ENCODE data around the gene TENT5A.
"Not testable (repeated sequence)": the region's sequence is repeated elsewhere in the genome, so short reads cannot be mapped to it uniquely, and the experiment has no call there.

TENT5A gene

DNA sequence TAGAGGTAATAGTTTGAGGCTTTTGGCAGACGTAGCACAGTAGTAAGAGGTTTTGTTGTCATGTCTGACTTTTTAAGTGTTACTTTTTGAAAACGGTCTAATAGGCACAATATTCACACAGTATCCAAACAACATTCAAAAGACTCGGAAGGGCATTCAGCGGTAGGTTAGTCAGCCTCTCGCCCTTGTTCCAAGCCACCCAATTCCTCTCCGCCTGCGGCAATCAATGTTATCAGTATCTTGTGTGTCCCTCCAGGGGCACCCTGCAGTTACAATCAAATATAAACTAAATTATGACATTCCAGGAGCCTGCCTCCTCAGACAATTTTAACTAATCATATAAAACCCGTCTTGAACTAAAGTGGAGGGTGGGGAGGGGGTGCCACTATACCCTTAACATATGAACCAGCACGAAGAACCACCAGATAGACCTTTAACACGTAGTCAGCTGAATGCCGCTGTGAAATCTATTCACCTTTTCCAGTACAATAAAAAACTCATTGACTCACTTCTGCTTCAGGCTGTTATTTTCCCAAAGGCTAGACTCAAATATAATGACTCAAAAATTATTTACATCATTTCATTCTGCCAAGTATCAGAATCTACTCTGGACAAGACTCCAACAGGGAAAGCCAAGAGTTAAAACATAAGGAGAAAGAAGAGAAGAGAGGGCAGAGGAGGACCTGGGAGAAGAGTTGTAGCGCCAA is 1.6 kb downstream of the TENT5A start:
- no peak for DNase-seq (ENCODE audit: low read depth in 2 of 2)

DNA sequence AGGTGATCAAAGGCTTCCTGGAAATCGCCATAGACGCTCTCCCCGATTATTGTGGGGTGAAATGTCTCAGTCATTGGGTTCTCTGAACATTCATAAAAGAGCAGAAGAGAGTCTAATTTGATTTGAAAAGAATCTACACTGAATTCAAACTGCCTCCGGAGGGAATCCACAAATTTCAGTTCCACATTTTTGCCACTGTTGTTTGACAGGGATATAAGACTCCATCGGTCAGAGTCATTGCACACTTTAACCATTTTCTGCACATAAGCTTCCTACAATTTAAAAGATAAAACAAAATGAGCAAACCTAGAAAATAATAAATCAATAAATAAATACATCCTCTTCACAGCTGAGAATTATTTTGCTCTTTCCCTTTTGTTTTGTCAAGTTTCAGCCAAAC is 2.3 kb downstream of the TENT5A start:
- DNase-seq (ENCODE audit: low read depth in 2 of 2), result no peak

DNA sequence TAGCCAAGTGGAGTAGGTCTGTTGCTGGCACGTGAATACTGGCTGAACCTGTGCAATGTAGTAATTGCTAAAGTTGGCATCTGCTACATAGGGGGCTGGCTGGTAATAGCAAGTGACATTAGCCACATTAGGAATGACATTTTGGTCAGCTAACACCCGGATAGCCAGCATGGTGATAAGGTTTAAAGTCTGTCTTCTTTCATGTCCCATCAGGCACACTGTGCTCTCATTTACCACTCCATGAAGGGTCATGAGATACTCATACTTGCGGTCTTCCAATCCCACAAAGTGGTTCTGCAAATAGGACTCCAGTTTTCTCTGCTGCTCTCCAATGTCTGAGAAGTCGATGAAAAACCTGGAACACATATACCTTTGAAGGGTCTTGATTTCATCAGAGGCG is 2.8 kb downstream of the TENT5A start:
- DNase-seq (ENCODE audit: low read depth in 2 of 2), result no peak

DNA sequence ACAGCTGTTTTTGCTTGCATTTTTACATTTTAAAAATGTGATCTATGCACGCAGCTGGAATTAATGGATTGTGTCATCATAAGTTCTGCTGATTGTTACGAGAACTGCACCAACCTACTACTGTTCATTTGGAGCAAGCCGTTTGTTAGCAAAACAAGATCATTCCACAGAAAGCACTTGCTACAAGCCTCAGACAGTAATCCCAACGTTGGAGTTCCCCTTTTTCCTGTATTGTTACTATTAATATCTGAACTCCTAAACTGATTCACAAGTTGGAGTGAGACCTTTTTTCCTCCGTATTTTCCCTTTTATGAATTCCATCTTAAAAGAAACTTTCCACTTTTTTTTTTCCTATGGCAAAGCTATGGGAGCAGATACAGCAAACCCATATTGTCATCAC is 3.5 kb downstream of the TENT5A start:
- DNase-seq (ENCODE audit: low read depth in 2 of 2), result no peak

DNA sequence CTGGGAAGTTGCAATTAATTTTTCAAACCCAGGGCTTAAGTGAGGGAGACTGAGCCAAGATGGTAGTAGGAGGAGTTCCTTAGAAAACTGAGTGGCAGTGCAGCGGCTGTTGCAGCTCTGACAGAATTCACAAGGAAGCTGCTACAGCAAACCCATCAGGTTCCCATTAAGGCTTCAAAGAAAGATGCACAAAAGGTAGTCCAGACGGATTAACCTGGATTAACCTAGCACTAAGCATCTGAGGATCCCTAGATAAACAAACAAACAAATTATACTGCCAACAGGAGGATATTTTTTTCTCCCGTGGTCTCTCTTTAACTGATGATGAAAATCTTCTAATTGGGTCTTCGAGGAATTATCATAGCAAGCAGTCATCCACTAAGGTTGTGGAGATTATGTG is 5.2 kb downstream of the TENT5A start:
- DNase-seq (ENCODE audit: low read depth in 2 of 2), result no peak

DNA sequence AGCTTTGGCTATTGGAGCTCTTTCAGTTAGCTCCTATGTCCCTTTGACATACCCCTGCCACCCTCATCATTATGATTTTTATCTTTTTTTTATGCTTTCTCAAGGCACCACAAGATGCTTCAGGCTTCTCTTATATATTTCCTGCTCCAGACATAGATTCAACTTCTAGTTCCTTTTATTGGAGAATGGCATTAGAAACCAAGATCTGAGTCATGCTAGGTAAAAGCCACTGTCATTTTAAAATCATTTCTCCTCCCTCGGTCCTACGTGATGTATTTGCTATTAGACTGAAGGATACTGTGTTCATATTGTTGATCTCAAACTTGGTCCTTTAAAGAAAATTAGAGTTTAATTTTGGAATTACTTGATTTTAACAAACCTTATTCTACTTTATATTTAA is 8.3 kb downstream of the TENT5A start:
- no peak for DNase-seq (ENCODE audit: low read depth in 2 of 2)

DNA sequence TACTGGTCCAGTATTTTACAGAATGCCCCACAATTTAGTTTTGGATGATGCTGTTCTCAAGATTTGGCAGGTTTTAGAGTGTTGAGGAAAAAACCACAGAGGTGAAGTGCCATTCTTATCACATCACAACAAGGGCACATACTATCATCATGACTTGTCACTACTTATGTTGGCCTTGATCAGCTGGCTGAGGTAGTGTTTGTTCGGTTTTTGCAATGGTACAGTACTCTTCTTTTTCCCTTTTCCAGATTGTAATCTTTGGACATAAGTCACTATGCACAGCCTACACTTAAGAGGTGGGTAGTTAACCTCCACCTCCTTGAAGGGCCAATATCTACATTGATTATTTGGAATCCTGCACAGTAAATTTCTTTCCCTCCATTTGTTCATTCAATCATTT is 8.8 kb downstream of the TENT5A start:
- DNase-seq (ENCODE audit: low read depth in 2 of 2), result no peak

DNA sequence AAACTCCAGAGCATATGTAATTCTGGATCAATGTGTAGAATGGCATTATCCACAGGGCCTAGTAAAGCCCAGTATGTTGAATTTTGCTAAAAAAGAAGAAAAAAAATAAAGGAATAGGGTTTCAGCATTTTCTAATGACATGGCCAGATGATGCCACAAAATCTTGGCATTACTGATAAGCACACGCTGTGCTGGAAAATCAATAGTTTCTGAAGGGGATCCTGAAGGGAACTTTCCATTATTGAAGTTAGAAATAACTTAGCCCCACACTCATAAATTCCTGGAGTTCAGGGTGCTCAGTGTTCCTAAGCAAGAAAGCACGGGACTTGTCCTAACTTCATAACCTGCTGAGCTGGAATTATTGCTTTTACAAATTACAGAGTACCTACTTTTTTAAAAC is 10.8 kb downstream of the TENT5A start:
- DNase-seq (ENCODE audit: low read depth in 2 of 2), result no peak

DNA sequence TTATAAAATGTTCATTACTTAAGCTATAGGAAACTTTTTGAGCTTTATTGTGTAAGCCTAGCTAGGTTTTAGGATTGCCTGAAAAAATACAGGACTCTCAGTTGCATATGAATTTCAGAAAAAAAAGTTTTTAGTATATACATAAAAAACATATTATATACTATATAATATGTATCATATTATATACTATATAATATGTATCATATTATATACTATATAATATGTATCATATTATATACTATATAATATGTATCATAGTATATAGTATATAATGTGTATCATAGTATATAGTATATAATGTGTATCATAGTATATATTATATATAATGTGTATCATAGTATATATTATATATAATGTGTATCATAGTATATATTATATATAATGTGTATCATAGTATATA is 11.9 kb downstream of the TENT5A start:
- not testable (repeated sequence) for DNase-seq (ENCODE audit: low read depth in 2 of 2)

DNA sequence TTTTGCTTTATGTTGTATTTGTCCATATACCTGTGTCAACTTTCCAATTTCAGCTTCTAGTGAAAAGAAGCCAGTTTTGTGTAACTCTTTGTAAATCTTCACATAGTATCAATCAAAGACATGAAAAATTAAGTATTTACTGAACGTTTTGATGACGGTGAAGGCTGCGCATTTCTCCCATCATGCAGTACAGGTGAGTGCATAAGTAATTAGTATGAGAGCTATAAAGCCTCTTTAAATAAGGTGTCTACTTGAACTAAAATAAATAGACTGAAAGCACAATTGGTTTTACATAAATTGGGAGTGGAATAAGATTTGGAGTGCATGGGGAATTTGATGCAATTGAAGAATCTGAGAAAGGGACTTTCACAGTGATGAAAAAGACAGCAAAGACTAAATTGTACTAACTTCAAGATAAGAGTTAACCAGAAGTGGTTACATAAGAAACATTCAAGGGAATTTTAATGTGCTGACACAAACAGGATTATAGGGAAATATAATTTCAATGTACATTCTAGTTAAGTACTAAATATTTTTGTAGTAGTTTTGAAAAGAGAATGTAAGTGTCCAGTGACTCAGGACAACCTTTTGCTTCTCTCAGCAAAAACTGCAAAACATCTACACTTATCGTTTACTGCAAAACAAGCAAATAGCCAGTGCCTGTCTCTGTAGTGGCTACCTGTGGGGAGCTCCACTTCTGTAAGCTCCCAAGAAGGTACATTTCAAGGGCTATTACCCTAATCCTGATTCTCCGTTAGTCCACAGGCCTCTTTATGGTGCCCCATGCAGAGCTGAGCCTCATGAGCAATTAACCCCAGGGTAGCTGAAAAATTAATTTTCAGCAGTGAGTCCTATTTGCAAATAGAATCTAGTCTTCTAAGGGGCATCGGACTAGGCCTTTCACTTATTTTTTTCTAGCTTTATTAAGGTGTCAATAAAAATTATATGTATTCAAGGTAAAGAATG is 13.0 kb downstream of the TENT5A start:
- DNase-seq (ENCODE audit: low read depth in 2 of 2), result no peak

DNA sequence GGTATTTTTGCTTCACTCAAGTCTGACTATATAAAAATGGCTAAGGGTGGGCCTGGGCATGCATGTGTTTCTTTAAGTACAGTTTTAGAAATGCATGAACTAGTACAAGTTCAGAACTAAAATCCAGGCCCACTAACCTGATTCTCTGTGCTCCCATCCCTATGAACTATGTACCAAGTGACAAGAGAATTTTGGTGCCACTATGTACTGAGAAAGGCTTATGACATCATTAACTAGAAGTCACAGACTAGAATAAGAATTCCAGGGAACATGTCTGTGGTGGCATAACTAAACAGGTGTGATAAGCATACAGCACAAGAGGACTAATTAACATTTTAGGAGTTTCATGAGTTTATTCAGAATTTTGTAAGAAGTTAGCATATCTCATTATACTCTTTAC is 16.1 kb downstream of the TENT5A start:
- DNase-seq (ENCODE audit: low read depth in 2 of 2), result no peak

DNA sequence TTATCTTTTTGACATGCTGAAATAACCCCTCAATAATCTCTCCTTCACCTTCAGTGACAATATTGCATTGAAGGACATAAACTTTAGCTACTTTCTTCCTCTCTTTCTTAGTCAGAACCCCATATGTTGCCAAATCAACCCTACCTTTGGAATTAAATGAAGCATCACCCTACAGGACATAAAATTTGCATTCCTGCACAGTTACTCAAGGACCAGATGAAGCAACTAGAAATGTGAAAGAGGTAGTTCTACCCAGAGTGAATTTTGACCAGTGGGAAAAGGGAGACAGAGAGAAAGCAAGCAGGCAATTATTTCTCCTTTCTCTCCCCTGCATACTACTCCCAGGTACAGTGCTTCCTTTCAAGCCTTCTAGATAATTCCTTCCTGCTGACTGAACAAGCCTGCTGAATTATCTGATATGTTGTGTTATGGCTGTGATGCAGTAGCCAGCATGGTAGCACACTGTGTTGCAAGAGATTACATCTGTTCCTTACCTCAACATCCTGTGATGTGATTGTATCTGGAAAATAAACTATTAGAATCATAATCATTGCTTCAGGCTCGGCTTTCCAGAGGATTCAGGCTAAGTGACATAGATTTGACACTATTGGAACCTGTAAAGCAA is 16.6 kb downstream of the TENT5A start:
- no peak for DNase-seq (ENCODE audit: low read depth in 2 of 2)

DNA sequence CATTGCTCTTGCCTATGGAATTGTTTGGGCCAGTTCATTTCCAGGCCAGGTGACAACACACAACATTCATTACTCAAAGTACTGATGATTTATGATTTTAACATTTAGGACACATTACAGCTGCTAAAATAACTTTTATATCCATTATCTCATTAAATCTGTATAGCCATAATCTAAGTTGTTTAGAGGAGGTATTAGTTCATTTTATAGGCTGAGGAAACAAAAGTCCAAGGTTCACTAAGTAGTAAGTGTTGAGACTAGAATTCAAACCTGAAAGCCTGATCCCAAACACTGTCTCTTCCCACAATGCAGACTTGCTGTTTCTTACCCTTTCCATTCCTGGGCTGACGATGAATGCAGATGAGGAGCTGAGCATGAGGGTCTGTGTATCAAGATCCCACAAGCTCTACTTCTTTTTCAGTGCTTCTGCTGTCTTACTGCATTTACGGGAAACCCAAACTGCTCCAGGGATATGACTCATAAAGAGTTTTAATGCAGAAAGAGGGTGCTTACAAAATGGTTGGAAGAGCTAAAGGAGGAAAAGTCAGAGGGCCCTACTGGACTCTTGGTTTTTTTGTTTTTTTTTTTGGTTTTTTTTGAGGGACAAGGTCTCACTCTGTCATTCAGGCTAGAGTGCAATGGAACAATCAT is 17.9 kb downstream of the TENT5A start:
- DNase-seq (ENCODE audit: low read depth in 2 of 2), result no peak

DNA sequence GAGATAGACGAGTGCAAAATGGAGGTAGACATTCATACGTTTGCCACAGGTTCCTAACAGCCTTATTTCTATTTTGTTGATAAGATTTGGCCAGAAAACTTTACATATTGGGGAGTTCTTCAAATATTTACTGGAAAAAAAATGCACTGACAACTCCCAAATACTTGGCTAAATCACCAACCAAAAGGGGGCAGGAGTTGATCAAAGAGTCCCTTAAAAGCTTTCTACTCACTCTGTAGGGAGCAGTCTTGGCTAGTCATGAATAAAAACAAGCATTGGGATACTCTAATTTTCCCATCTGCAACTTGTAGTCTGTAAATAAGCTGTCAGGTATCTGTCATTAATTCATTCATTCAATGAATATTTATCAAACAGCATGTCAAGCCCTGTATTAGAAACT is 18.4 kb downstream of the TENT5A start:
- no peak for DNase-seq (ENCODE audit: low read depth in 2 of 2)

DNA sequence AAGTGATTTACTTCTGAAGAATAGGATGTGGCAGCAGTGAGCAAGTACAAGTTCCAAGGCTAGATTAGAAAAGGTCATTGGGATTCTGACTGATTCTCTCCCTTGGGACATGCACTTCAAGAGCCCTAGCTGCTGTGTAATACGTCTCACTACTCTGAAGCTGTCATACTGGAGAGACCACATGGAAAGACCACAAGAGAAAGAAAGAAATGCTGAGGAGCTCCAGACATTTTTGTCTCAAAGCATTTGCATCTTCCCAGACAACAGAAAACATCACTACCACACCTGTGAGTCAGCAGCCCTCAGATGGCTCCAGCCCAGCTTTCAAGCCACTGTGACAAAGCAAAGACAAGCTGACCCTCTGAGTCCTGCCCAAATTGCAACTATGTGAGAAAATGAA is 20.7 kb downstream of the TENT5A start:
- DNase-seq (ENCODE audit: low read depth in 2 of 2), result no peak

DNA sequence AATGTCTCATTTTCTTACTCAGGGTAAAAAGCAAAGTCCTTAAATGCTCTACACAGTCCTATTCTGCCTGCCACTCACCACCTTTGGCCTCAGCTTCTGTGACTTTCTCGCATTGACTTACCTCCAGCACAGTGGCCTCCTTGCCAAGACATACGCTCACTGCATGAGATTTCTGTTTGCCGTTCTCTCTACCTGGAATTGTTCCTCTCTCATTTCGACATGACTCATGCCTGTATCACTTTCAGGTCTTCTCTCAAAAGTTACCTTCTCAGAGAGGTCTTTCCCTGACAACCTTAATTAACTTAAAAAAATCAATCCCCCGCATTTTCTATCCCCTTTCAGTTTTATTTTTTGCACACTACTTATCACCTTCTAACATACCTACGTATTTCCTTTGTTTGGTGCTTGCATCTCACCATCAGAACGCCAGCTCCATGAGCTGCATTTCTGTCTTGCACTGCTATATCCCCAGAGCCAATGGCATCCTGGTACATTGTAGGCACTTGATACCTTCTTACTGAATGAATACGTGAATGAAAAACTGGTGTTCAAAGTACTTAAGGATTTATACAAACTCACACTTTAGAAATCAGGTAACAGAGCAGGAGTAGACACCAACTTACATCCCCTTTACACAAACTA is 24.5 kb downstream of the TENT5A start:
- no peak for DNase-seq (ENCODE audit: low read depth in 2 of 2)

DNA sequence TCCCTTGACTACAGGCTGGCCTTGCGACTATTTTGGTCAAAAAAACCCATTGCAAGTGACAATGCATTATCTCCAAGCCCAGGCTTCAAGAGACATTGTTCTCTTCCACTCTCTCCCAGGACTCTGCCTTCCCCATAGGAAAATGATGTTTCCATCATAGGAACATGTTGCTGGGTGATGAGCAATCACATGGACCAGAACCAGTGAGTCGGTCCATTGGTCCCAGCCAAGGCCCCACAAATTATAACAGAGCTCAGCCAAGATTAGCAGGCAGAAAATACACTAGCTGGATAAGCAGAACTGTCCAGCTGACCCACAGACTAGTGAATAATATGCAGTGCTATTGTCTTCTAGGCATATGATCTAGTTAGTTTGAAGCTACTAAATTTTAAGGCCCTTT is 27.4 kb downstream of the TENT5A start:
- DNase-seq (ENCODE audit: low read depth in 2 of 2), result no peak

DNA sequence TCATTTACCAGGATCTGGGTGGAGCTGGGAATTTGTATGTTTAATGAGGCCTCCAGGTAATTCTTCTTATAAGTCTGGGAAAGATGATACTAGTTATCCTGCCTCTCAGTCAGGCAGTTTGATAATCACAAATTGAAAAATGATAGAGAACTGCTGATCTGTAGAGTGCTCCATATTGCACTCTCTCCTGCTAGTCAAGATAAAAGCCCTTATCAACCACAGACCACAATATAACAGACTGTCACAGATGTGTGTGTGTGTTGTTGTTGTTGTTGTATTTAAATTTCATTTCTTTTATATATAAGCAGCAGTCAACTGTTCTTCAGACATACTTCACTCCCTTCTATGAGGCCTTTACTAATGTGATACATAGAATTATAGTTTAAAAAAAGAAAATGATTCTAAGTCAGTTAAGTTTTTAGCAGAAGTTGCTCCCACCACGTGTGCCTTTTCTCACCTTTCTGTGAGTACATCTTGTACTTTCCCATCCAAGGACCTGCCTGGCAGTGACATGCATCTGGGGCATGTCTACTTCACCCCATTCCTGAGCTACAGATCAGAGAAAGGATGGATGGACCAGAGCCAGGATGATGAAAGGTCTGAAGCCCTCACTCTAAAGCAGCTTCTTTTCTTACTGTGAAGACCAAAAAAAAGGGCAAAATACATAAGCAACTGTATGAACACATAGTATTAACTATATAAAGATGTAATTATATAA is 29.8 kb downstream of the TENT5A start:
- DNase-seq (ENCODE audit: low read depth in 2 of 2), result no peak

DNA sequence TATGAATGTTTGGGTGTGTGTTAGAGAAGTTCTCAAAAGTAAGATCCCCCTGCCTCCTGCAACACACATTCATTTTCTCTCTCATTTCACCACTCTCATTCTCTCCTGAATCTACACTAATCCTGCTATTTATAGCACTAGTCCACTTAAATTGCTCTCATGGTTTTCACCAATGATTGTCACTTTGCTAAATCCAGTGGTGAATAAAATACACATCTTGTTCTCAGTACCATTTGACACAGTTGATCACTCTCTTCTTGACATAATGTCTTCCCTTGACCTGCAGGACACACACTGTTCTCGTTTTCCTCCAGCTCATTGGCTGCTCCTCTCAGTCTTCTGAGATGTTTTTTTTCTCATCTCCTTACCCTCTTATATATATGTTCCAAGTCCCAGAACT is 32.1 kb downstream of the TENT5A start:
- DNase-seq (ENCODE audit: low read depth in 2 of 2), result no peak

DNA sequence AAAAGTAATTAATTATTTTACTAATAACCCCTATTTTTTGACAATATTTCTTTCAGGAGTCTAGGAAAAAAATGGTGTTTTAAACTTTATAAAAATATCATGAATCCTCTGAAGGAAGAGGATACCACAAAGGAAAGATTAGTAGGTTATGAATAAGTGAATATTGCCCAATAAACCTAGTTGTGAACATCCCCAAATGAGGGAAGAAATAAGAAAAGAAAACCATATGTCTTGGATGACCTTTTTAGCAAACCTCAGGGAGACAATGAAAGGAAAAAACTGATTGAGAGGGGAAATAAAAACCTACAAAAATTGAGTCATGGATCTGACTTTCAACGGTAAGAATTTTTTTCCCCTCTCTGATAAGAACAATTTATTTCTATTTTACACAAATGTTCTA is 34.4 kb downstream of the TENT5A start:
- DNase-seq (ENCODE audit: low read depth in 2 of 2), result no peak

DNA sequence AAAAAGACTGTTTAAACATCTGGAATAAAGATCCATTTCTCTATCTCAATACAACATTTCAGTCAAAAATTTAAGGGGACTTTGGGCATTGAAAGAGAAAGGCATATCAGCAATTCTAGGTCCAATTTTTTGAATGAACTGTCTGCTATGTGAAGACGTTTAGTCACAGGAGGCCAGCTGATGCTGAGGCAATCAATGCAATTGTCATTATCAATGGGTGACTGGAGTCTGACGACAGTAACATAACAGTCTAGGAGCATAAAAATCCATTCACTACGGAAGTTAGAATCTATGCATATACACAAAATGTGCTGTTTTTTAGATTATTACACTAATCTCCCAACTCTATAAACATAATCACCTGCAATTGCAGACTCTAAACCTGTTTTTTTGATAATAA is 37.8 kb downstream of the TENT5A start:
- no peak for DNase-seq (ENCODE audit: low read depth in 2 of 2)

Data from stimulated activated CD4-positive, alpha-beta T cell treated with anti-CD3 and anti-CD28 coated beads, Interleukin-1b, Interleukin-23, amount 100 ng/mL, for 1 hour (primary cell).